HepG2 (cell line): ENCODE data around the gene HLF. TPM values are rescaled to one million over a fixed set of nuclear protein-coding genes. Genes with fewer than 3 reads are reported as not detected.

Source experiments
- AKAP8 ChIP-seq: sonication (generic); formaldehyde crosslinking; IDR thresholded peaks from 2 replicates; pipeline ENCODE4 v1.5.1; 2020; ENCODE audit warnings: mild to moderate bottlenecking, missing genetic modification reagents
- ARNT ChIP-seq: fragments of 450-650 bp; IDR thresholded peaks from 2 replicates; pipeline ENCODE4 v1.6.1; 2017
- CBX1 ChIP-seq: IDR thresholded peaks from one replicate; pipeline ENCODE4 v1.6.1; 2016; ENCODE audit warnings: antibody characterized with exemption, low read depth
- DMAP1 ChIP-seq: IDR thresholded peaks from 2 replicates; pipeline ENCODE4 v1.6.1; 2016
- EEA1 ChIP-seq: sonication (generic); formaldehyde crosslinking; IDR thresholded peaks from 2 replicates; pipeline ENCODE4 v1.5.1; 2020; ENCODE audit warnings: mild to moderate bottlenecking, missing genetic modification reagents, borderline replicate concordance
- ETV6 ChIP-seq: sonication (generic); formaldehyde crosslinking; conservative IDR thresholded peaks from 2 replicates; pipeline ENCODE4 v1.4.0; 2020; ENCODE audit warnings: missing genetic modification reagents
- FOSL2 ChIP-seq: sonication (generic); formaldehyde crosslinking; IDR thresholded peaks from 2 replicates; pipeline ENCODE4 v1.4.0; 2020; ENCODE audit warnings: missing genetic modification reagents
- FOXM1 ChIP-seq: sonication (generic); formaldehyde crosslinking; IDR thresholded peaks from 2 replicates; pipeline ENCODE4 v1.5.0; 2020; ENCODE audit warnings: missing genetic modification reagents
- IKZF1 ChIP-seq: fragments of 450-650 bp; IDR thresholded peaks from 2 replicates; pipeline ENCODE4 v1.7.1; 2016
- IRX3 ChIP-seq: sonication (generic); formaldehyde crosslinking; IDR thresholded peaks from 2 replicates; pipeline ENCODE4 v1.8.1; 2023; ENCODE audit warnings: mild to moderate bottlenecking, low read depth, missing genetic modification reagents, borderline replicate concordance
- KLF11 ChIP-seq: IDR thresholded peaks from 2 replicates; pipeline ENCODE4 v1.6.1; 2016; ENCODE audit warnings: missing compliant biosample characterization
- KMT2B ChIP-seq: IDR thresholded peaks from 2 replicates; pipeline ENCODE4 v1.6.1; 2016; ENCODE audit warnings: missing genetic modification reagents, missing compliant biosample characterization
- LCORL ChIP-seq, 2 experiments: fragments of 450-650 bp in 1 of 2; sonication (generic) in 1 of 2; formaldehyde crosslinking in 1 of 2; IDR thresholded peaks; 2 replicates each; pipeline versions ENCODE4 v1.5.0 to v1.6.1; 2017 to 2020; ENCODE audit warnings: antibody characterized with exemption in 1 of 2, missing genetic modification reagents in 1 of 2
- MAFF ChIP-seq: IDR thresholded peaks from 2 replicates; pipeline ENCODE4 v1.6.1; 2011; ENCODE audit warnings: low read depth, low read length, improper control_type of control experiment
- MED8 ChIP-seq: sonication (generic); formaldehyde crosslinking; IDR thresholded peaks from 2 replicates; pipeline ENCODE4 v1.8.1; 2023; ENCODE audit warnings: mild to moderate bottlenecking, missing genetic modification reagents; ENCODE audit not compliant: insufficient replicate concordance
- MIER3 ChIP-seq: IDR thresholded peaks from 2 replicates; pipeline ENCODE4 v1.6.1; 2016; ENCODE audit warnings: missing compliant biosample characterization, borderline replicate concordance
- MTF2 ChIP-seq: sonication (generic); formaldehyde crosslinking; IDR thresholded peaks from 2 replicates; pipeline ENCODE4 v1.5.0; 2020; ENCODE audit warnings: missing genetic modification reagents, borderline replicate concordance
- PAF1 ChIP-seq: IDR thresholded peaks from 2 replicates; pipeline ENCODE4 v1.6.1; 2016; ENCODE audit warnings: missing genetic modification reagents, missing compliant biosample characterization
- SETDB1 ChIP-seq: sonication (generic); formaldehyde crosslinking; IDR thresholded peaks from 2 replicates; pipeline ENCODE4 v1.5.1; 2020; ENCODE audit warnings: missing genetic modification reagents, mild to moderate bottlenecking, borderline replicate concordance
- SOX6 ChIP-seq, 2 experiments: fragments of 450-650 bp in 1 of 2; sonication (generic) in 1 of 2; formaldehyde crosslinking in 1 of 2; IDR thresholded peaks; 2 replicates each; pipeline versions ENCODE4 v1.4.0 to v1.6.1; 2017 to 2020; ENCODE audit warnings: antibody characterized with exemption in 1 of 2, mild to moderate bottlenecking in 1 of 2, missing genetic modification reagents in 1 of 2
- TSC22D2 ChIP-seq: sonication (generic); formaldehyde crosslinking; IDR thresholded peaks from 2 replicates; pipeline ENCODE4 v1.5.1; 2020; ENCODE audit warnings: missing genetic modification reagents, mild to moderate bottlenecking, borderline replicate concordance
- ZBTB38 ChIP-seq: sonication (generic); formaldehyde crosslinking; IDR thresholded peaks from 2 replicates; pipeline ENCODE4 v1.5.1; 2020; ENCODE audit warnings: mild to moderate bottlenecking, missing genetic modification reagents
- ZFP90 ChIP-seq: sonication (generic); formaldehyde crosslinking; IDR thresholded peaks from 2 replicates; pipeline ENCODE4 v1.8.0; 2022; ENCODE audit warnings: missing genetic modification reagents, mild to moderate bottlenecking, inconsistent platforms, borderline replicate concordance
- ZMYM3 ChIP-seq: sonication (generic); formaldehyde crosslinking; IDR thresholded peaks from 2 replicates; pipeline ENCODE4 v1.5.1; 2020; ENCODE audit warnings: mild to moderate bottlenecking, missing genetic modification reagents
- ZNF652 ChIP-seq: IDR thresholded peaks from 2 replicates; pipeline ENCODE4 v1.6.1; 2016; ENCODE audit warnings: low read depth, borderline replicate concordance
- ZNF775 ChIP-seq: sonication (generic); formaldehyde crosslinking; IDR thresholded peaks from 2 replicates; pipeline ENCODE4 v1.4.0; 2020; ENCODE audit warnings: missing genetic modification reagents, mild to moderate bottlenecking, moderate library complexity, borderline replicate concordance
- polyA plus RNA-seq, 8 experiments: library from polyadenylated mRNA; depleted of rRNA in 3 of 8; stranded (reverse) in 7 of 8; unstranded in 1 of 8; fragments of >200 nt; fragmentation: Illumina TruSeq in 4 of 8; extraction: Trizol in 4 of 8; gene quantifications; 2 replicates each; pipeline versions ENCODE4 v1.2.1 to v1.2.3, GENCODE V29; 2011 to 2016; ENCODE audit warnings: low read depth in 4 of 8, missing spikeins in 1 of 8, mixed read lengths in 1 of 8; ENCODE audit not compliant: insufficient read depth in 1 of 8
- total RNA-seq, 5 experiments: library from RNA; depleted of rRNA; stranded (reverse); fragments of >200 nt; fragmentation: Illumina TruSeq; extraction: Trizol; gene quantifications; 2 replicates each; pipeline ENCODE4 v1.2.3, GENCODE V29; 2016; ENCODE audit warnings: low read depth in 1 of 5
- TF ChIP-seq, protein P1 (sequence below): sonication (generic); formaldehyde crosslinking; IDR thresholded peaks from 2 replicates; pipeline ENCODE4 v1.4.0; 2020; ENCODE audit warnings: mild to moderate bottlenecking, missing genetic modification reagents

The HLF gene
- total and polyA plus RNA-seq, 2 of the 13 experiments (the other 11 are each of a cell fraction or from before 2014, with no cell fraction given), result 202 to 346 TPM

DNA sequence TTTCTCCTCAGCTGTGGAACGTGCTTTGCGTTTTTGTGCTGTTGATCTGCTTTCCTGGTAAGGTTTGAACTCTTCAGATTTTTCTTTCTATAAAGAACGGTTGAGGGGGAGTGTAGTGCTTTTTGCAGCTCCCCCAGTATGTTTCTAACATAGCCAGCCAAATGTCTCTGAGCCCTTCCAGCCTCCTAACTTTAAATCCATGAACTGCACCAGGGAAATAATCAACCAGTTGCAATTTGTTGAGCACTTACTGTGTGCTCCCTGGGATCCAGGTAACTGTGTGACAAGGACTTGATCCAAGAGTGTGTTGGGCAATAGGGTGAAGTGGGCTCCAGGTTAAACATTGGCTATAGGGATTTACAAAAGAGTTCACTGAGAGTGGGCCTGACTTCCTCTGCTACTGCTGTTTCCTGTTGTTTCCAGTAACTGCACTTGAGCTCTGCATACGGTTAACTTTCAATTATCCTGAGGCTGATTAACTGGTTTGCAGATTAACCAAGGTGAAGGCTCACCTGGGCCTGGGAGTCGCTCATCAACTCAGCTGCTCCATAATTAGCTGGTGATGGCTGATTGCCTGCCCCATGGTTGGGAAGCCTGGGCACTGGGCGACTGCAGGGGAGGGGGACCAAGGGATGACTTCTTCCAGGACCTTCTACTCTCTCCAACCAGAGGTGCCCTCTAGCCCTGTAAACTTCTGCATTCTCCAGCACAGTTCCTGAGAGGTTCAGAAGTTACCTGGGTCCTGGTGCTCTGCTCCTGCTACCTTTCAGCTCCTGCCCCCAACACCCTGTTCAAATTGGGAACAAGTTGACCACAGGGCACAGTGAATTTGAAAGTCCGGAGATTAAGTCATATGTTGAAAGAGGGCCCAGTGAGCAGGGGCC, 19.5 kb downstream of the HLF start (continued):
- TF ChIP-seq SOX6 (IDR thresholded peaks at IDR 0.05) (no peak), SOX6 (CRISPR knock-in tag; IDR thresholded peaks at IDR 0.05) (peak; percentile 95), ETV6 (no peak), MED8 (peak; percentile 97), KMT2B (no peak), KLF11 (CRISPR knock-in tag) (peak; percentile 31; the same call in 1 of the 2 replicates), MAFF (no peak), ZNF775 (CRISPR knock-in tag) (peak; percentile 88; the same call in 1 of the 2 replicates), DMAP1 (CRISPR knock-in tag) (0 out of 2 replicates have a peak, but pooled peaks have one; percentile 29), CBX1 (no peak), SETDB1 (no peak; the same call in 1 of the 2 replicates), ZMYM3 (peak; percentile 87), ZBTB38 (peak; percentile 40), IRX3 (CRISPR knock-in tag) (0 out of 2 replicates have a peak, but pooled peaks have one; percentile 15), LCORL (IDR thresholded peaks at IDR 0.05) (no peak), LCORL (CRISPR knock-in tag; IDR thresholded peaks at IDR 0.05) (peak; percentile 89), AKAP8 (CRISPR knock-in tag) (peak; percentile 75; the same call in 1 of the 2 replicates), EEA1 (CRISPR knock-in tag) (no peak), MIER3 (peak; percentile 98), FOXM1 (CRISPR knock-in tag) (no peak), ZFP90 (CRISPR knock-in tag) (peak; percentile 75; the same call in 1 of the 2 replicates), MTF2 (no peak), ARNT (no peak), ZNF652 (CRISPR knock-in tag) (peak; percentile 82; the same call in 1 of the 2 replicates), IKZF1 (no peak), PAF1 (CRISPR knock-in tag) (peak; percentile 92), TSC22D2 (CRISPR knock-in tag) (peak; percentile 91; the same call in 1 of the 2 replicates), FOSL2 (CRISPR knock-in tag) (peak; percentile 93)
- TF ChIP-seq, protein P1, sequence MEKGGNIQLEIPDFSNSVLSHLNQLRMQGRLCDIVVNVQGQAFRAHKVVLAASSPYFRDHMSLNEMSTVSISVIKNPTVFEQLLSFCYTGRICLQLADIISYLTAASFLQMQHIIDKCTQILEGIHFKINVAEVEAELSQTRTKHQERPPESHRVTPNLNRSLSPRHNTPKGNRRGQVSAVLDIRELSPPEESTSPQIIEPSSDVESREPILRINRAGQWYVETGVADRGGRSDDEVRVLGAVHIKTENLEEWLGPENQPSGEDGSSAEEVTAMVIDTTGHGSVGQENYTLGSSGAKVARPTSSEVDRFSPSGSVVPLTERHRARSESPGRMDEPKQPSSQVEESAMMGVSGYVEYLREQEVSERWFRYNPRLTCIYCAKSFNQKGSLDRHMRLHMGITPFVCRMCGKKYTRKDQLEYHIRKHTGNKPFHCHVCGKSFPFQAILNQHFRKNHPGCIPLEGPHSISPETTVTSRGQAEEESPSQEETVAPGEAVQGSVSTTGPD (CRISPR knock-in tag), result peak; percentile 62
